RPMI8226 (cell line): Measurements from ENCODE around the gene SUN3.

Experiments used
- DNase-seq: peaks from one replicate; pipeline ENCODE4 v3.0.0-alpha.2; 2015

The SUN3 gene

GRCh38 chr7:48028938-48029337 is at the start of gene SUN3:
SUN3 (minus strand) TSS chr7:48029107; CDS start chr7:48028938, 169 bp downstream.
- no peak for DNase-seq

GRCh38 chr7:48078470-48078869 is 49.6 kb upstream of the SUN3 start:
- DNase-seq = peak; percentile 7

GRCh38 chr7:48077423-48077822 is 48.5 kb upstream of the SUN3 start:
- no peak for DNase-seq

GRCh38 chr7:48074204-48074654 is 45.3 kb upstream of the SUN3 start:
- DNase-seq = no peak

- no peak for DNase-seq
These were observed 38.6 kb upstream of the SUN3 start for GRCh38 chr7:48067475-48067874.

GRCh38 chr7:48063985-48064384 is 35.1 kb upstream of the SUN3 start:
- DNase-seq = no peak

GRCh38 chr7:48059706-48060105 is 30.8 kb upstream of the SUN3 start:
- no peak for DNase-seq

- no peak for DNase-seq
These were observed 30.1 kb upstream of the SUN3 start for GRCh38 chr7:48058990-48059389.

- DNase-seq = no peak
These were observed 24.8 kb upstream of the SUN3 start for GRCh38 chr7:48053736-48054135.

- DNase-seq = no peak
These were observed 23.8 kb upstream of the SUN3 start for GRCh38 chr7:48052748-48053147.

GRCh38 chr7:48049850-48050249 is 20.9 kb upstream of the SUN3 start:
- DNase-seq = no peak

GRCh38 chr7:48048113-48048512 is 19.2 kb upstream of the SUN3 start:
- no peak for DNase-seq

GRCh38 chr7:48046458-48046857 is 17.6 kb upstream of the SUN3 start:
- peak; percentile 15 for DNase-seq

GRCh38 chr7:48045195-48045765 is 16.4 kb upstream of the SUN3 start:
- DNase-seq = no peak

- no peak for DNase-seq
These were observed 13.7 kb upstream of the SUN3 start for GRCh38 chr7:48042636-48043035.

GRCh38 chr7:48042216-48042615 is 13.3 kb upstream of the SUN3 start:
- DNase-seq = no peak

GRCh38 chr7:48041653-48041970 is 12.7 kb upstream of the SUN3 start:
- no peak for DNase-seq

- DNase-seq = no peak
These were observed 12.2 kb upstream of the SUN3 start for GRCh38 chr7:48040944-48041652.

- no peak for DNase-seq
These were observed 10.1 kb upstream of the SUN3 start for GRCh38 chr7:48038815-48039506.

- DNase-seq = no peak
These were observed 7.1 kb upstream of the SUN3 start for GRCh38 chr7:48035967-48036478.

- peak; percentile 63 for DNase-seq
These were observed 6.5 kb upstream of the SUN3 start, which contains the start of gene C7orf57 for GRCh38 chr7:48035301-48035966. C7orf57 (plus strand) TSS chr7:48035543; CDS start chr7:48036309, 766 bp downstream.

GRCh38 chr7:48033922-48034321 is 5.0 kb upstream of the SUN3 start:
- no peak for DNase-seq

GRCh38 chr7:48031111-48031510 is 2.2 kb upstream of the SUN3 start:
- no peak for DNase-seq
